ENCODE data around the gene LYL1. TPM values are rescaled to one million over a fixed set of nuclear protein-coding genes. Genes with fewer than 3 reads are reported as not detected.

The LYL1 gene
- total RNA-seq, 4 donors from 2014 or later, result 5.5 to 29.9 (median 20.5) TPM

- ATAC-seq (ENCODE audit: low FRiP score), result no peak
- no peak for TF ChIP-seq CTCF (IDR thresholded peaks at IDR 0.05)
- no peak for DNase-seq (ENCODE audit: low spot score)
Measured at GRCh38 chr19:13050274-13050673, 52.4 kb downstream of the LYL1 start.

Other genes starting within 250 kb of the LYL1 start
- gene DNASE2, start 221.4 kb downstream of the LYL1 start, total RNA-seq, result 10 to 100 TPM; 24.6 to 36.9 (median 28.4) TPM
- gene KLF1, start 215.7 kb downstream of the LYL1 start, total RNA-seq, result under 1 TPM in 1 of 4 donors, not detected in 3; 0.69 TPM
- 10 to 100 TPM; 36.1 to 51.4 (median 45.2) TPM for gene GCDH, start 211.7 kb downstream of the LYL1 start, total RNA-seq
- not detected for gene SYCE2, start 183.6 kb downstream of the LYL1 start, total RNA-seq
- 10 to 100 TPM; 31.1 to 61.1 (median 38.2) TPM for gene FARSA, start 169.1 kb downstream of the LYL1 start, total RNA-seq
- gene CALR, start 164.2 kb downstream of the LYL1 start, total RNA-seq, result 100 to 1,000 TPM; 349 to 570 (median 439) TPM
- gene RAD23A, start 157.0 kb downstream of the LYL1 start, total RNA-seq, result 100 to 1,000 TPM in 1 of 4 donors, 10 to 100 TPM in 3; 65.6 to 119 (median 91.1) TPM
- 10 to 100 TPM; 27.2 to 37.7 (median 32.8) TPM for gene GADD45GIP1, start 145.6 kb downstream of the LYL1 start, total RNA-seq
- gene DAND5, start 133.3 kb downstream of the LYL1 start, total RNA-seq, result under 1 TPM in 1 of 4 donors, not detected in 3; 0.56 TPM
- 10 to 100 TPM; 39.5 to 53.1 (median 43.0) TPM for gene NFIX, start 107.4 kb downstream of the LYL1 start, total RNA-seq
- 10 to 100 TPM; 27.0 to 70.5 (median 39.2) TPM for gene TRMT1, start 13.9 kb upstream of the LYL1 start, total RNA-seq
- gene NACC1, start 15.4 kb upstream of the LYL1 start, total RNA-seq, result 10 to 100 TPM; 12.0 to 44.7 (median 23.0) TPM
- 10 to 100 TPM; 41.0 to 97.6 (median 53.9) TPM for gene STX10, start 47.5 kb upstream of the LYL1 start, total RNA-seq
- gene IER2, start 47.6 kb upstream of the LYL1 start, total RNA-seq, result 100 to 1,000 TPM; 110 to 253 (median 210) TPM

Measured in omental fat pad (tissue), 4 donors.